Tibial nerve (tissue), 3 donors: ENCODE measurements around the gene OSBPL3.

Experiments
- CTCF ChIP-seq, 5 experiments: fragments of 200-600 bp in 3 of 5; fragments of 450-650 bp in 2 of 5; sonication (generic) in 3 of 5; IDR thresholded peaks; one replicate each; pipeline ENCODE4 v1.5.1; 2016 to 2019; ENCODE audit warnings: antibody characterized with exemption in 5 of 5, mild to moderate bottlenecking in 3 of 5, moderate library complexity in 2 of 5
- POLR2A ChIP-seq, 2 donors: fragments of 450-650 bp; IDR thresholded peaks; one replicate each; pipeline ENCODE4 v1.6.1; 2017; ENCODE audit warnings: antibody characterized with exemption in 2 of 2, mild to moderate bottlenecking in 2 of 2, moderate library complexity in 2 of 2

GRCh38 chr7:24995466-24995865 is 15.5 kb upstream of the OSBPL3 start:
- TF ChIP-seq CTCF (IDR thresholded peaks at IDR 0.05) (no peak), POLR2A (IDR thresholded peaks at IDR 0.05) (no peak)
